HUDEP-2 (cell line): ENCODE data around the gene LTN1.
"Not testable (repeated sequence)": the region's sequence is repeated elsewhere in the genome, so short reads cannot be mapped to it uniquely, and the experiment has no call there.

ENCODE experiments used
- DNase-seq, 76 experiments: peaks; one replicate each; lab custom pipeline; 2025; ENCODE audit not compliant: unreplicated experiment in 76 of 76; lab: John Stamatoyannopoulos, UW

LTN1 gene

GRCh38 chr21:28992526-28993292, at the start of gene LTN1:
TSS of gene LTN1 (minus strand) at chr21:28992877. CDS start at chr21:28992805, 72 bp downstream.
- peak; percentile 61 to 100 (median 99) for DNase-seq

- no peak for DNase-seq
Observed at GRCh38 chr21:29034678-29035077, 42.0 kb upstream of the LTN1 start.

GRCh38 chr21:29033871-29034270, 41.2 kb upstream of the LTN1 start:
- no peak for DNase-seq

- no peak for DNase-seq
Observed at GRCh38 chr21:29033301-29033700, 40.6 kb upstream of the LTN1 start.

- DNase-seq: no peak
Observed at GRCh38 chr21:29030909-29031308, 38.2 kb upstream of the LTN1 start.

- DNase-seq: no peak
Observed at GRCh38 chr21:29029524-29029923, 36.8 kb upstream of the LTN1 start.

- DNase-seq: no peak
Observed at GRCh38 chr21:29025328-29025713, 32.6 kb upstream of the LTN1 start.

- peak; percentile 78 to 100 (median 97) for DNase-seq
Observed at GRCh38 chr21:29024474-29025327, 32.0 kb upstream of the LTN1 start, which contains the start of gene USP16. TSS of gene USP16 (plus strand) at chr21:29024668. CDS start at chr21:29027914, 3,246 bp downstream.

GRCh38 chr21:29022166-29022565, 29.5 kb upstream of the LTN1 start:
- DNase-seq: no peak

- peak in 20 of 76 experiments; percentile 5 to 52 (median 26) for DNase-seq
Observed at GRCh38 chr21:29018540-29018939, 25.9 kb upstream of the LTN1 start.

GRCh38 chr21:29017639-29018237, 25.1 kb upstream of the LTN1 start:
- DNase-seq: no peak

- not testable (repeated sequence) for DNase-seq
Observed at GRCh38 chr21:29011236-29011635, 18.6 kb upstream of the LTN1 start.

- no peak for DNase-seq
Observed at GRCh38 chr21:29008367-29008766, 15.7 kb upstream of the LTN1 start.

- no peak for DNase-seq
Observed at GRCh38 chr21:29007810-29008209, 15.1 kb upstream of the LTN1 start.

- no peak for DNase-seq
Observed at GRCh38 chr21:29007135-29007534, 14.5 kb upstream of the LTN1 start.

- no peak for DNase-seq
Observed at GRCh38 chr21:29005696-29006095, 13.0 kb upstream of the LTN1 start.

GRCh38 chr21:29002442-29003144, 9.9 kb upstream of the LTN1 start:
- peak; percentile 41 to 96 (median 93) for DNase-seq

GRCh38 chr21:28993293-28993629, 584 bp upstream of the LTN1 start:
- no peak for DNase-seq

GRCh38 chr21:28991861-28992525, 684 bp downstream of the LTN1 start:
- DNase-seq: peak in 22 of 76 experiments; percentile 12 to 56 (median 34)

- DNase-seq: peak in 3 of 76 experiments; percentile 4 to 23 (median 21)
Observed at GRCh38 chr21:28988146-28988545, 4.5 kb downstream of the LTN1 start.
